A549 (cell line): ENCODE data around the gene KRT36. TPM values are rescaled to one million over a fixed set of nuclear protein-coding genes. Genes with fewer than 3 reads are reported as not detected.

Source experiments
- ATAC-seq, 2 experiments: fragments of 200-7000 bp in 1 of 2; fragments of >200 bp in 1 of 2; cut with Nextera tagmentation in 1 of 2; cut with Tn5 transposase in 1 of 2; 3 replicates each; pipeline versions ENCODE4 v1.8.0 to v1.9.1; 2018 to 2020; ENCODE audit warnings: mild to moderate bottlenecking in 1 of 2, moderate library complexity in 1 of 2
- CTCF ChIA-PET: fragments of 300-600 bp; sonication (Branson Sonifier 250); formaldehyde crosslinking; extraction: SDS; loops from one replicate; lab custom pipeline; 2021; ENCODE audit warnings: antibody characterized with exemption, inconsistent platforms; lab: Yijun Ruan, JAX
- POLR2A ChIA-PET: fragments of 350-600 bp; formaldehyde crosslinking; extraction: SDS; loops from one replicate; lab custom pipeline; 2021; ENCODE audit warnings: antibody characterized with exemption, inconsistent platforms; lab: Yijun Ruan, JAX
- DNase-seq, 2 experiments: peaks; one replicate each; pipeline versions ENCODE4 v3.0.0 to v3.0.0-alpha.2; 2011 to 2016; ENCODE audit warnings: low read depth in 1 of 2, low spot score in 1 of 2
- FAIRE-seq: peaks from 2 replicates; lab custom pipeline; 2011; peaks lifted over from hg19 to GRCh38; lab: Jason Lieb, UNC
- H3K27ac ChIP-seq, 2 experiments: fragments of >200 bp; sonication (Bioruptor Twin); formaldehyde crosslinking; 3 replicates each; pipeline ENCODE4 v1.5.1; 2016 to 2017
- H3K4me1 ChIP-seq: fragments of >200 bp; sonication (Bioruptor Twin); formaldehyde crosslinking; 3 replicates; pipeline ENCODE4 v1.6.1; 2016
- H3K4me2 ChIP-seq: fragments of >200 bp; sonication (Bioruptor Twin); formaldehyde crosslinking; 3 replicates; pipeline ENCODE4 v1.6.1; 2016
- H3K4me3 ChIP-seq: fragments of >200 bp; sonication (Bioruptor Twin); formaldehyde crosslinking; 3 replicates; pipeline ENCODE4 v1.5.1; 2016
- H3K9me3 ChIP-seq: fragments of >200 bp; sonication (Bioruptor Twin); formaldehyde crosslinking; 3 replicates; pipeline ENCODE4 v1.6.1; 2016
- CBX2 ChIP-seq: fragments of 200-600 bp; sonication (generic); IDR thresholded peaks from 2 replicates; pipeline ENCODE4 v1.6.1; 2016; ENCODE audit warnings: low read depth, mild to moderate bottlenecking, borderline replicate concordance
- CEBPB ChIP-seq, 2 experiments: fragments of >200 bp in 1 of 2; sonication (Bioruptor Twin) in 1 of 2; formaldehyde crosslinking in 1 of 2; IDR thresholded peaks; 2 replicates each; pipeline ENCODE4 v1.6.1; 2012 to 2016
- CHD2 ChIP-seq: fragments of 150-350 bp; IDR thresholded peaks from 2 replicates; pipeline ENCODE4 v1.6.1; 2014; ENCODE audit warnings: low read length; ENCODE audit not compliant: partially characterized antibody
- GATA3 ChIP-seq: IDR thresholded peaks from 2 replicates; pipeline ENCODE4 v1.6.1; 2012; ENCODE audit warnings: borderline replicate concordance
- HEYL ChIP-seq: fragments of 250-450 bp; sonication (Bioruptor Pico); IDR thresholded peaks from 2 replicates; pipeline ENCODE4 v1.8.0; 2021; ENCODE audit warnings: mild to moderate bottlenecking, moderate library complexity
- HOXA7 ChIP-seq: fragments of 250-450 bp; sonication (Bioruptor Pico); IDR thresholded peaks from 2 replicates; pipeline ENCODE4 v1.5.0; 2020; ENCODE audit warnings: mild to moderate bottlenecking, moderate library complexity
- JUN ChIP-seq, 2 experiments: fragments of >200 bp; sonication (Bioruptor Twin); formaldehyde crosslinking; IDR thresholded peaks; 2 replicates in 1 of 2; 3 replicates in 1 of 2; pipeline ENCODE4 v1.6.1; 2016 to 2017
- KDM1A ChIP-seq: fragments of 200-600 bp; sonication (generic); IDR thresholded peaks from 2 replicates; pipeline ENCODE4 v1.6.1; 2016; ENCODE audit warnings: low read depth, mild to moderate bottlenecking
- MAFK ChIP-seq: fragments of 450-650 bp; IDR thresholded peaks from 2 replicates; pipeline ENCODE4 v1.6.1; 2014; ENCODE audit not compliant: partially characterized antibody
- MYC ChIP-seq: IDR thresholded peaks from 2 replicates; pipeline ENCODE4 v1.6.1; 2012; ENCODE audit warnings: mild to moderate bottlenecking, inconsistent platforms, low read length, improper control_type of control experiment, borderline replicate concordance
- NR3C1 ChIP-seq: fragments of >200 bp; sonication (Bioruptor Twin); formaldehyde crosslinking; IDR thresholded peaks from 3 replicates; pipeline ENCODE4 v1.6.1; 2017
- RCOR1 ChIP-seq: fragments of 150-350 bp; IDR thresholded peaks from 2 replicates; pipeline ENCODE4 v1.6.1; 2014; ENCODE audit warnings: antibody characterized with exemption, low read length, low read depth
- SMC3 ChIP-seq: fragments of >200 bp; sonication (Bioruptor Twin); formaldehyde crosslinking; IDR thresholded peaks from 3 replicates; pipeline ENCODE4 v1.6.1; 2018; ENCODE audit warnings: inconsistent platforms
- TFCP2L1 ChIP-seq: fragments of 250-450 bp; sonication (Bioruptor Pico); IDR thresholded peaks from 2 replicates; pipeline ENCODE4 v1.5.0; 2021; ENCODE audit warnings: mild to moderate bottlenecking
- TP53 ChIP-seq: fragments of 250-450 bp; sonication (Bioruptor Pico); IDR thresholded peaks from 2 replicates; pipeline ENCODE4 v1.5.0; 2021; ENCODE audit warnings: mild to moderate bottlenecking, moderate library complexity
- USF2 ChIP-seq: fragments of 450-650 bp; IDR thresholded peaks from 2 replicates; pipeline ENCODE4 v1.6.1; 2014; ENCODE audit warnings: antibody characterized with exemption
- ZC3H11A ChIP-seq: fragments of 450-650 bp; IDR thresholded peaks from 2 replicates; pipeline ENCODE4 v1.6.1; 2014; ENCODE audit warnings: antibody characterized with exemption, mild to moderate bottlenecking
- ZFP36 ChIP-seq: fragments of 450-650 bp; IDR thresholded peaks from 2 replicates; pipeline ENCODE4 v1.6.1; 2014; ENCODE audit warnings: borderline replicate concordance; ENCODE audit not compliant: partially characterized antibody
- ZNF302 ChIP-seq: fragments of 250-450 bp; sonication (Bioruptor Pico); IDR thresholded peaks from 2 replicates; pipeline ENCODE4 v1.9.0; 2021; ENCODE audit warnings: inconsistent platforms, mild to moderate bottlenecking, moderate library complexity
- WGBS: methylation state at CpG from one replicate; pipeline ENCODE4 v1.1.6; 2017; ENCODE audit errors: missing lambda C conversion rate; 5-methylcytosine and 5-hydroxymethylcytosine counted together
- polyA plus RNA-seq, 4 experiments: library from polyadenylated mRNA; depleted of rRNA in 3 of 4; stranded (reverse); fragments of >200 nt; fragmentation: RNase III in 1 of 4; extraction: RNeasy Plus Mini Kit Qiagen cat#74134 plus additional on column Dnase treatment in 1 of 4; gene quantifications; 2 replicates in 3 of 4; 3 replicates in 1 of 4; pipeline ENCODE4 v1.2.3, GENCODE V29; 2011 to 2017
- TF ChIP-seq, protein P1 (sequence below): IDR thresholded peaks from 2 replicates; pipeline ENCODE4 v1.6.1; 2012; ENCODE audit warnings: low read depth, borderline replicate concordance
- TF ChIP-seq, protein P2 (sequence below): fragments of >200 bp; sonication (Bioruptor Twin); formaldehyde crosslinking; IDR thresholded peaks from 3 replicates; pipeline ENCODE4 v1.6.1; 2016
- TF ChIP-seq, protein P3 (sequence below): fragments of 250-450 bp; sonication (Bioruptor Pico); IDR thresholded peaks from 2 replicates; pipeline ENCODE4 v1.5.0; 2021; ENCODE audit warnings: mild to moderate bottlenecking, moderate library complexity, borderline replicate concordance

Gene KRT36
- polyA plus RNA-seq, 2 of the 4 experiments (the other 2 are of a cell fraction): not detected

DNA sequence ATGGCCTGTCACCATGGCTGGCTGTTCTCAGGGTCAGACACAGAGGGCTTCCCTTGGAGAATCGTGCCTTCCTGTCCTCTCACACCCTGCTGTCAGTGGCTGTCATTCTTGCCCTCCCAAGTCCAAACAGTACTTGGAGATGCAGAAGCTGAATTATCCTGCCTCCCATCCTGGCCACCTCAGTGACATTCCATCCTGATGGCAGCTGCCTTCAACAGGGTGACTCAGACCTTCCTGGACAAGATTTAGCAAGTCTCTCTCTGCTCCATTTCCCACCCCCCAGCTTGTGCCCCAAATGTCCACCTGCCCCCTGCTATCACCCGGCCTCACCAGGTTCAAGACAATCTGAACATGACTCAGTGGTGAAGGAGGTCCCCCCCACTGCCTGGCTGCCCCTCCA is 4.8 kb upstream of the KRT36 start:
- ChIA-PET POLR2A (interaction anchor here (1.1 kb wide), 1 partner anchor 676 kb away, joined by 3 read pairs; no protein-coding TSS in a partner anchor), CTCF (interaction anchor here (0.6 to 13.1 kb wide), 12 partner anchors 9 to 590 kb away, joined by 3 to 119 read pairs (median 6); partner anchors contain the start of gene KRT13)
- H3K4me3 ChIP-seq: no peak overlapping the region
- peak overlapping the region in 1 of 2 experiments; percentile 38; a peak in 3 of 6 replicates for H3K27ac ChIP-seq
- FAIRE-seq: no peak
- TF ChIP-seq CHD2 (no peak), HEYL (no peak)
- TF ChIP-seq, protein P1, sequence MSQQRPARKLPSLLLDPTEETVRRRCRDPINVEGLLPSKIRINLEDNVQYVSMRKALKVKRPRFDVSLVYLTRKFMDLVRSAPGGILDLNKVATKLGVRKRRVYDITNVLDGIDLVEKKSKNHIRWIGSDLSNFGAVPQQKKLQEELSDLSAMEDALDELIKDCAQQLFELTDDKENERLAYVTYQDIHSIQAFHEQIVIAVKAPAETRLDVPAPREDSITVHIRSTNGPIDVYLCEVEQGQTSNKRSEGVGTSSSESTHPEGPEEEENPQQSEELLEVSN: no peak
- ATAC-seq: no peak
- peaks cover 16% of the 10 kb centered on the region for H3K4me1 ChIP-seq
- DNase-seq: no peak
- WGBS: 33% methylated on average over 1 of the region's 2 CpGs
- no peaks in the 10 kb centered on the region for H3K9me3 ChIP-seq
- no peak overlapping the region for H3K4me2 ChIP-seq

GRCh38 chr17:41492771-41493170 is 3.1 kb upstream of the KRT36 start:
- Histone ChIP-seq H3K9me3 (no peaks in the 10 kb centered on the region), H3K27ac (no peak overlapping the region), H3K4me3 (no peak overlapping the region), H3K4me1 (peaks cover 16% of the 10 kb centered on the region), H3K4me2 (no peak overlapping the region)
- DNase-seq (no peak), ATAC-seq (no peak), FAIRE-seq (no peak)
- 59% methylated on average over 4 of the region's 4 CpGs for WGBS
- TF ChIP-seq ZNF302 (no peak), HEYL (no peak), RCOR1 (no peak), GATA3 (no peak), KDM1A (no peak), SMC3 (no peak), MYC (no peak), ZFP36 (no peak), CBX2 (no peak), MAFK (no peak), CEBPB (IDR thresholded peaks at IDR 0.05) (no peak), NR3C1 (no peak), HOXA7 (CRISPR knock-in tag) (no peak), TFCP2L1 (CRISPR knock-in tag) (no peak), TP53 (no peak), JUN (IDR thresholded peaks at IDR 0.05) (no peak), USF2 (no peak), ZC3H11A (no peak)
- TF ChIP-seq, protein P2, sequence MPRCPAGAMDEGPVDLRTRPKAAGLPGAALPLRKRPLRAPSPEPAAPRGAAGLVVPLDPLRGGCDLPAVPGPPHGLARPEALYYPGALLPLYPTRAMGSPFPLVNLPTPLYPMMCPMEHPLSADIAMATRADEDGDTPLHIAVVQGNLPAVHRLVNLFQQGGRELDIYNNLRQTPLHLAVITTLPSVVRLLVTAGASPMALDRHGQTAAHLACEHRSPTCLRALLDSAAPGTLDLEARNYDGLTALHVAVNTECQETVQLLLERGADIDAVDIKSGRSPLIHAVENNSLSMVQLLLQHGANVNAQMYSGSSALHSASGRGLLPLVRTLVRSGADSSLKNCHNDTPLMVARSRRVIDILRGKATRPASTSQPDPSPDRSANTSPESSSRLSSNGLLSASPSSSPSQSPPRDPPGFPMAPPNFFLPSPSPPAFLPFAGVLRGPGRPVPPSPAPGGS: no peak
- TF ChIP-seq, protein P3, sequence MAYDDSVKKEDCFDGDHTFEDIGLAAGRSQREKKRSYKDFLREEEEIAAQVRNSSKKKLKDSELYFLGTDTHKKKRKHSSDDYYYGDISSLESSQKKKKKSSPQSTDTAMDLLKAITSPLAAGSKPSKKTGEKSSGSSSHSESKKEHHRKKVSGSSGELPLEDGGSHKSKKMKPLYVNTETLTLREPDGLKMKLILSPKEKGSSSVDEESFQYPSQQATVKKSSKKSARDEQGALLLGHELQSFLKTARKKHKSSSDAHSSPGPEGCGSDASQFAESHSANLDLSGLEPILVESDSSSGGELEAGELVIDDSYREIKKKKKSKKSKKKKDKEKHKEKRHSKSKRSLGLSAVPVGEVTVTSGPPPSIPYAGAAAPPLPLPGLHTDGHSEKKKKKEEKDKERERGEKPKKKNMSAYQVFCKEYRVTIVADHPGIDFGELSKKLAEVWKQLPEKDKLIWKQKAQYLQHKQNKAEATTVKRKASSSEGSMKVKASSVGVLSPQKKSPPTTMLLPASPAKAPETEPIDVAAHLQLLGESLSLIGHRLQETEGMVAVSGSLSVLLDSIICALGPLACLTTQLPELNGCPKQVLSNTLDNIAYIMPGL (CRISPR knock-in tag): no peak
- CTCF ChIA-PET: interaction anchor here (0.6 to 13.1 kb wide), 13 partner anchors 11 to 636 kb away, joined by 3 to 119 read pairs (median 4); no protein-coding TSS in a partner anchor
- POLR2A ChIA-PET: no interaction called here
